DOHH2 (cell line): ENCODE measurements around the gene TOMM40L.

Source experiments
- H3F3A ChIP-seq: fragments of 200-600 bp; sonication (generic), shearing (Covaris generic); 2 replicates; pipeline ENCODE4 v1.6.0; 2016; ENCODE audit warnings: antibody characterized with exemption, mild to moderate bottlenecking; ENCODE audit not compliant: control insufficient read depth, insufficient read depth
- H3K27ac ChIP-seq: fragments of 200-600 bp; sonication (generic); 2 replicates; pipeline ENCODE4 v1.5.1; 2014; ENCODE audit warnings: low read depth, mild to moderate bottlenecking, low read length, moderate library complexity
- H3K27me3 ChIP-seq: fragments of 200-600 bp; sonication (generic); 2 replicates; pipeline ENCODE4 v1.6.1; 2014; ENCODE audit warnings: mild to moderate bottlenecking, low read length, mixed read lengths; ENCODE audit not compliant: control insufficient read depth
- H3K36me3 ChIP-seq: fragments of 200-600 bp; sonication (generic); 2 replicates; pipeline ENCODE4 v1.6.1; 2014; ENCODE audit warnings: mild to moderate bottlenecking, low read length, moderate library complexity, mixed read lengths; ENCODE audit not compliant: control insufficient read depth
- H3K4me1 ChIP-seq: fragments of 200-600 bp; sonication (generic); 2 replicates; pipeline ENCODE4 v1.6.1; 2014; ENCODE audit warnings: mild to moderate bottlenecking, low read length, mixed read lengths; ENCODE audit not compliant: control insufficient read depth
- H3K4me2 ChIP-seq: fragments of 200-600 bp; sonication (generic); 2 replicates; pipeline ENCODE4 v1.6.0; 2014; ENCODE audit warnings: mild to moderate bottlenecking, low read length, moderate library complexity
- H3K4me3 ChIP-seq: fragments of 200-600 bp; sonication (generic); 2 replicates; pipeline ENCODE4 v1.5.1; 2014; ENCODE audit warnings: mild to moderate bottlenecking, low read length, mixed read lengths
- H3K79me2 ChIP-seq: fragments of 200-600 bp; sonication (generic); 2 replicates; pipeline ENCODE4 v1.6.1; 2014; ENCODE audit warnings: mild to moderate bottlenecking, low read length, mixed read lengths; ENCODE audit not compliant: control insufficient read depth
- H3K9me2 ChIP-seq: fragments of 200-600 bp; sonication (generic); replicated peaks from 2 replicates; pipeline ENCODE4 v1.6.1; 2014; ENCODE audit warnings: mild to moderate bottlenecking, low read length, mixed read lengths; ENCODE audit not compliant: control insufficient read depth
- H3K9me3 ChIP-seq: fragments of 200-600 bp; sonication (generic); 2 replicates; pipeline ENCODE4 v1.6.1; 2014; ENCODE audit warnings: antibody characterized with exemption, low read length, mixed read lengths; ENCODE audit not compliant: control insufficient read depth, insufficient read depth
- H4K20me1 ChIP-seq: fragments of 200-600 bp; sonication (generic); 2 replicates; pipeline ENCODE4 v1.6.0; 2014; ENCODE audit warnings: low read depth, mild to moderate bottlenecking, antibody characterized with exemption, low read length, moderate library complexity; ENCODE audit not compliant: control insufficient read depth, insufficient read depth
- EZH2phosphoT487 ChIP-seq: fragments of 200-600 bp; sonication (generic); IDR thresholded peaks from 2 replicates; pipeline ENCODE4 v1.6.1; 2017; ENCODE audit warnings: borderline replicate concordance, mild to moderate bottlenecking, antibody characterized with exemption, low read length, moderate library complexity, mixed read lengths
- TF ChIP-seq, protein P1 (sequence below): fragments of 200-600 bp; sonication (generic); IDR thresholded peaks from one replicate; pipeline ENCODE4 v1.5.1; 2014; ENCODE audit warnings: antibody characterized with exemption, mild to moderate bottlenecking, low read depth, low read length; ENCODE audit not compliant: poor library complexity, severe bottlenecking

TOMM40L gene

GRCh38 chr1:161198194-161198896, 27.5 kb upstream of the TOMM40L start:
- Histone ChIP-seq H3K79me2 (peaks cover 11% of the 10 kb centered on the region), H4K20me1 (no peaks in the 10 kb centered on the region), H3F3A (0 out of 2 replicates have a peak, but pooled peaks cover 3% of the 10 kb centered on the region), H3K4me2 (no peak overlapping the region), H3K9me3 (no peaks in the 10 kb centered on the region), H3K27me3 (no peaks in the 10 kb centered on the region), H3K27ac (no peak overlapping the region), H3K4me3 (no peak overlapping the region), H3K4me1 (peaks cover 48% of the 10 kb centered on the region), H3K9me2 (no peaks in the 10 kb centered on the region), H3K36me3 (peaks cover 2% of the 10 kb centered on the region)
- TF ChIP-seq EZH2phosphoT487: no peak
- TF ChIP-seq, protein P1, sequence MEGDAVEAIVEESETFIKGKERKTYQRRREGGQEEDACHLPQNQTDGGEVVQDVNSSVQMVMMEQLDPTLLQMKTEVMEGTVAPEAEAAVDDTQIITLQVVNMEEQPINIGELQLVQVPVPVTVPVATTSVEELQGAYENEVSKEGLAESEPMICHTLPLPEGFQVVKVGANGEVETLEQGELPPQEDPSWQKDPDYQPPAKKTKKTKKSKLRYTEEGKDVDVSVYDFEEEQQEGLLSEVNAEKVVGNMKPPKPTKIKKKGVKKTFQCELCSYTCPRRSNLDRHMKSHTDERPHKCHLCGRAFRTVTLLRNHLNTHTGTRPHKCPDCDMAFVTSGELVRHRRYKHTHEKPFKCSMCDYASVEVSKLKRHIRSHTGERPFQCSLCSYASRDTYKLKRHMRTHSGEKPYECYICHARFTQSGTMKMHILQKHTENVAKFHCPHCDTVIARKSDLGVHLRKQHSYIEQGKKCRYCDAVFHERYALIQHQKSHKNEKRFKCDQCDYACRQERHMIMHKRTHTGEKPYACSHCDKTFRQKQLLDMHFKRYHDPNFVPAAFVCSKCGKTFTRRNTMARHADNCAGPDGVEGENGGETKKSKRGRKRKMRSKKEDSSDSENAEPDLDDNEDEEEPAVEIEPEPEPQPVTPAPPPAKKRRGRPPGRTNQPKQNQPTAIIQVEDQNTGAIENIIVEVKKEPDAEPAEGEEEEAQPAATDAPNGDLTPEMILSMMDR: no peak

DNA sequence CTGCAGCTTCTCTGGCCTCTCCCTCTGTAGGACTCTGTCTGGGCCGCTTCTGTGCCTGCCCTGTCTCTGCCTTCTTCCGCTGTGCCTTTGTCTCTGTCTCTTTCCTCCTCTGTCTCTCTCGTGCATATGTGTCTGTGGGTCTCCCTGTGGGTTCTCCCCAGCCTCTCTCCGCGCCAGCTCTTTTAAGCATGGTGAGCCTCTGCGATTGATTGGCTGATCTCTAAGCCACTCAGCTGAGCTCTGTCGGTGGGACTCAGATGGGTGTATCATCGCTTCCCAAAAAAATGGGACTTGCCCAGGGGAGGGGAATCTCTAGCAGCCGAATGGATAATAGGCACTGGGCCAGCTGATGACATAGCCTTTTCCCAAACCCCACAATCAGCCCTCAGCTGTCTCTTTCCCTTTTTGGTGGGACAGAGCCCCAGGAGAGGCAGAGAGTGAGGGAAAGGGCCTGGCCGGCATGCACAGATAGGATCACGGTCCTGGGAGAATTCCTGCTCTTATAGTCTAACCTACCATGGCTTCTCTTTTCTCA, 26.9 kb upstream of the TOMM40L start, which contains the start of gene ADAMTS4:
TSS of gene ADAMTS4 (minus strand) at position 158 of the 535 bp plus-strand sequence. CDS start 427 bp downstream, outside the sequence.
- Histone ChIP-seq H3K27me3 (no peaks in the 10 kb centered on the region), H3K4me2 (no peak within 1 kb of the TSS), H3K36me3 (peaks cover 8% of the 10 kb centered on the region), H3F3A (0 out of 2 replicates have a peak, but pooled peaks cover 3% of the 10 kb centered on the region), H3K4me3 (no peak within 1 kb of the TSS), H3K4me1 (peaks cover 52% of the 10 kb centered on the region), H3K9me3 (no peaks in the 10 kb centered on the region), H4K20me1 (no peaks in the 10 kb centered on the region), H3K9me2 (no peaks in the 10 kb centered on the region), H3K27ac (no peak within 1 kb of the TSS), H3K79me2 (peaks cover 17% of the 10 kb centered on the region)
- no peak for TF ChIP-seq EZH2phosphoT487
- TF ChIP-seq, protein P1: no peak

GRCh38 chr1:161199506-161200139, 26.2 kb upstream of the TOMM40L start:
- TF ChIP-seq, protein P1: no peak
- no peak for TF ChIP-seq EZH2phosphoT487
- Histone ChIP-seq H3K79me2 (peaks cover 18% of the 10 kb centered on the region), H3K27ac (no peak overlapping the region), H4K20me1 (no peaks in the 10 kb centered on the region), H3K9me2 (no peaks in the 10 kb centered on the region), H3K27me3 (no peaks in the 10 kb centered on the region), H3K9me3 (no peaks in the 10 kb centered on the region), H3K36me3 (peaks cover 15% of the 10 kb centered on the region), H3F3A (0 out of 2 replicates have a peak, but pooled peaks cover 3% of the 10 kb centered on the region), H3K4me1 (peaks cover 50% of the 10 kb centered on the region), H3K4me3 (no peak overlapping the region), H3K4me2 (no peak overlapping the region)
